SJSA1 (cell line): Measurements from ENCODE around the gene PRR13. TPM values are rescaled to one million over a fixed set of nuclear protein-coding genes. Genes with fewer than 3 reads are reported as not detected.

Experiments
- DNase-seq, 2 experiments: peaks; one replicate each; pipeline ENCODE4 v3.0.0-alpha.2; 2015 to 2020; ENCODE audit warnings: low spot score in 2 of 2, low read depth in 1 of 2
- H3K27ac ChIP-seq: fragments of 250-450 bp; sonication (Bioruptor Pico); 2 replicates; pipeline ENCODE4 v1.5.1; 2020; ENCODE audit warnings: mild to moderate bottlenecking, moderate library complexity
- H3K27me3 ChIP-seq: fragments of 250-450 bp; sonication (Bioruptor Pico); replicated peaks from 2 replicates; pipeline ENCODE4 v1.5.1; 2020; ENCODE audit warnings: mild to moderate bottlenecking, moderate library complexity
- H3K36me3 ChIP-seq: fragments of 250-450 bp; sonication (Bioruptor Pico); 2 replicates; pipeline ENCODE4 v1.5.1; 2020; ENCODE audit warnings: mild to moderate bottlenecking
- H3K4me1 ChIP-seq: fragments of 250-450 bp; sonication (Bioruptor Pico); replicated peaks from 2 replicates; pipeline ENCODE4 v1.6.1; 2021; ENCODE audit warnings: mild to moderate bottlenecking
- H3K4me3 ChIP-seq: fragments of 250-450 bp; sonication (Bioruptor Pico); 2 replicates; pipeline ENCODE4 v1.5.1; 2020; ENCODE audit warnings: mild to moderate bottlenecking
- H3K9me3 ChIP-seq: fragments of 250-450 bp; sonication (Bioruptor Pico); replicated peaks from 2 replicates; pipeline ENCODE4 v1.5.1; 2020; ENCODE audit warnings: mild to moderate bottlenecking
- total RNA-seq: library from RNA; depleted of rRNA; stranded (reverse); fragments of >200 nt; shearing (Covaris generic); gene quantifications from 2 replicates; pipeline ENCODE4 v1.2.3, GENCODE V29; 2014; rRNA removed

PRR13 gene
- total RNA-seq, 1 experiment from 2014 or later, result 44.7 TPM

GRCh38 chr12:53483979-53484377 lies 42.4 kb downstream of the PRR13 start:
- no peak overlapping the region for H3K4me3 ChIP-seq
- no peak overlapping the region for H3K27ac ChIP-seq
- H3K27me3 ChIP-seq, result no peaks in the 10 kb centered on the region
- peaks cover 9% of the 10 kb centered on the region; the same call in 1 of the 2 replicates for H3K4me1 ChIP-seq
- peaks cover 73% of the 10 kb centered on the region for H3K36me3 ChIP-seq
- H3K9me3 ChIP-seq, result no peaks in the 10 kb centered on the region
- DNase-seq, result no peak

DNA sequence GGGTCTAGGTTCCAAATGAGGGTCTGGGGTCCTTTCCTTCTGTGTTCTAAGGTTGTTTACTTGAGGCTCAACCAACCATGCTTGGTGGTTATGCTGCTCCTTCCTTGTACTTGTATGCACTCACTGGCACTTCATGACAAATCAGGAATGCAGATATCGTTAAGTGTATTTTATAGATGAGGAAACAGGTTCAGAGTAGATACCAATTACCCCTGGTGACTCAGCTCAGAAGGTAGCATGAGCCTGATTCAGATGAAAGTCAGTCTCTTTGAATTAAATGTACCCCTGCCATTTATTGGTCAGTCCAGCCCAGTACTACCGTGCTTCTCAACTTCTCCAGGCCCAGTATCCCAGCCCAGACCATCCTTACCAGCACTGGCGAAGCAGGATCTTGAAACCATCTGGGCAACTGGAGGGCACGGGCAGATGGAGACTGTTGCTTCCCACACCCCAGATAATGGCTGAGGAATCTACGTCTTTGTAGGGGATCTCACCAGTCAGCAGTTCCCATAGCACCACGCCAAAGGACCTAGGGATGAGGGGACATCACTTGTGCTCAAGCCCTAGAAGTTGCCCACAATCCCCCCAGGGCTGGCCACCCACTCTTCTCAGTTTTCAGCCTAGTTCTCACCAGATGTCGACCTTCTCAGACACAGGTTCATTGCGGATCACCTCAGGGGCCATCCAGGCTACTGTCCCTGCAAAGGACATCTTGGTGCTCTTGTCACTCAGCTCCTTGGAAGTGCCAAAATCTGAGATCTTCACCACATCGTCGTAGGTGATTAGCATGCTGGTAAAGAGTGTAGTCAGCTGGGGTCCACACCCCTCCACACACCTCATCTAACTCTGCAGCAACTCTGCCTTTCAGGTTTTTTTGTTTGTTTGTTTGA lies 43.4 kb downstream of the PRR13 start:
- no peaks in the 10 kb centered on the region for H3K9me3 ChIP-seq
- H3K36me3 ChIP-seq, result peaks cover 66% of the 10 kb centered on the region
- no peaks in the 10 kb centered on the region for H3K27me3 ChIP-seq
- H3K4me3 ChIP-seq, result no peak overlapping the region
- peaks cover 9% of the 10 kb centered on the region; the same call in 1 of the 2 replicates for H3K4me1 ChIP-seq
- H3K27ac ChIP-seq, result no peak overlapping the region
- no peak for DNase-seq

GRCh38 chr12:53485955-53486735 lies 44.6 kb downstream of the PRR13 start:
- DNase-seq, result no peak
- Histone ChIP-seq H3K4me3 (no peak overlapping the region), H3K9me3 (no peaks in the 10 kb centered on the region), H3K27ac (no peak overlapping the region), H3K4me1 (0 out of 2 replicates have a peak, but pooled peaks cover 5% of the 10 kb centered on the region), H3K36me3 (peaks cover 58% of the 10 kb centered on the region), H3K27me3 (no peaks in the 10 kb centered on the region)

GRCh38 chr12:53486736-53487487 lies 45.4 kb downstream of the PRR13 start:
- H3K27me3 ChIP-seq, result no peaks in the 10 kb centered on the region
- no peak overlapping the region for H3K4me3 ChIP-seq
- no peaks in the 10 kb centered on the region for H3K9me3 ChIP-seq
- H3K27ac ChIP-seq, result no peak overlapping the region
- peaks cover 50% of the 10 kb centered on the region for H3K36me3 ChIP-seq
- no peaks in the 10 kb centered on the region for H3K4me1 ChIP-seq
- no peak for DNase-seq

DNA sequence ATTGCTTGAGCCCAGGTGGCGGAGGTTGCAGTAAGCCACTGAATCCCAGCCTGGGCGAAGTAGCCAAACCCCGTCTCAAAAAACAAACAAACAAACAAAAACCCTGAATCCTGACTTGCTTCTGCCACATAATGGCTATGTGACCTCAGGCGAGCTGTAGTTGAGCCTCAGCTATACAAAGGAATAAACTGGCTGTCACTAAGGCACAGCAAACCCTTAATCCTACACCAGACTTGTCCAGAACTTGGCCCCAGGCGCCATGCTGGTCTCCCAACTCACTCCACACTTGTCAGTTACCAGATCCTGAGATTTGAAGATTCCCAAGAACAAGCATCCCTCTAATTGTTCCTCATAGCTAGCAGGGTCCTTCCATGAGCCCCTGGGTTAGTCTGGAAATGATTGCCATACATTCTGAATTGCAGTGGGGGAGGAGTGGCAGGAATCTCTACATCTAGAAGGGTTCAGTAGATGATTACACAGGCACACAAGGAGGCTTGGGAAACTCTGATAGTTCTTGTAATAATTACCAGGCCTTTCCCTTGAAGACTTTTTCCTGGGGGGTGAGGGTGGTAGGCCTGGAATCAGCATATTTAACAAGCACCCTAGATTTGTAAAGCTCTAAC lies 47.8 kb downstream of the PRR13 start:
- Histone ChIP-seq H3K4me3 (no peak overlapping the region), H3K36me3 (peaks cover 25% of the 10 kb centered on the region), H3K27ac (no peak overlapping the region), H3K9me3 (no peaks in the 10 kb centered on the region), H3K4me1 (peaks cover 9% of the 10 kb centered on the region), H3K27me3 (no peaks in the 10 kb centered on the region)
- DNase-seq, result no peak

DNA sequence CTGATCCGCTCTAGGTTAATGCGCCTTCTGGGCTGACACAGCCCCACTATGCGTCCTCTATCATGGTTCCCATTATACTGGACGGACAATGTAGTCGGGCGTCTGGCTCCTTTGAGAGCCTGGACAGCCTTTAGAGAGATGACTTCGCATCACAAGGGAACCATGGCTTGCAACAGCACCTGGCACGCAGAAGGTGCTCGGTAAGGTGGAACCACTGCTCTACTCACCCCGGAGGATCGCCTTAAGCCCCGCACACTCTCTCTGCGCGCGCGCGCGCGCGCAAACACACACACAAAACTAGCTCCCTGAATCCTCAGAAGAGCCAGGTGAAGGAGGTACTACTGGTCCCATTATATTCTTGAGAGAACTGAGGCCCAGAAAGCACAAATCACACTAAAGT lies 50.7 kb downstream of the PRR13 start:
- DNase-seq, result no peak
- H3K27me3 ChIP-seq, result no peaks in the 10 kb centered on the region
- H3K4me1 ChIP-seq, result peaks cover 9% of the 10 kb centered on the region
- H3K36me3 ChIP-seq, result peaks cover 3% of the 10 kb centered on the region; the same call in 1 of the 2 replicates
- no peak overlapping the region for H3K27ac ChIP-seq
- peak overlapping the region; percentile 36; the same call in 1 of the 2 replicates for H3K4me3 ChIP-seq
- no peaks in the 10 kb centered on the region for H3K9me3 ChIP-seq

DNA sequence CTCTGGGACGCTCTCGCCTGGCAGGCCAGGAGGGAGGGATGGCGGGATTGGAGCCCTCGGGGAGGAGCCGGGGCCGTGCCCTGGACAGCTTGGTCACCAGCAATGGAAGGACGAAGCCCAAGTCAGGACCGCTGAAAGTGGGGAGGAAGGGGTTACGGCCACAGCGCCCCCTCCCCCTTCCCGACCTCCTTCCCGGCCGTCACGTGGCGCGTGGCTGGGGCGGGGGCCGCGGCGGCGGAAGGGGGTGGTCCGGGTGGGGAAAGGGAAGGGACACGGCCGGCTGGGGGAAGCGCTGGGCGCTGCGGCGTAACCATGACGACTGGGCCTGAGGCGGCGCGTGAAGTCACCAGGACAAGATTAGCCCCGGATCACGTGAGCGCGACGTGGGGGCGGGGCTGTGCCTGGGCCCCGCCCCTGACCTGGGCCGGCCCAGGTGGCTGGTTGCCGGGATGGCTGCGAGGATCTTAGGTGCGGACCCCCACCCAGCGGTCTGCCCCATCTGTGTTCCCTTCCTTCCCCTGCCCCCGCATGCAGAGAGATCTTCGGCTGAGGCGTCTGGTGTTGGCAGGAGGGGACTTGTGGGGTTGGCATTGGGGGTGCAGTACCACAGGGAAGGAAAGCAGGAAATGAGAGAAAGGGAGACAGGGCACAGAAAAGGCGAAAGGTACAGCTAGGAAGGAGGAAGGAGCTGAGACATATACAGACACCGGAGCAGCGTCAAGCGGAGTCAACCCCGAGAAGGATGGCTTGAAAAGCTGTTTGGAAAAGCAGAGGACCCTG lies 51.5 kb downstream of the PRR13 start:
- H3K9me3 ChIP-seq, result no peaks in the 10 kb centered on the region
- peak overlapping the region; percentile 36 for H3K4me3 ChIP-seq
- peaks cover 9% of the 10 kb centered on the region for H3K4me1 ChIP-seq
- H3K27me3 ChIP-seq, result no peaks in the 10 kb centered on the region
- DNase-seq, result peak; percentile 56 to 90
- H3K27ac ChIP-seq, result peak overlapping the region; percentile 61; the same call in 1 of the 2 replicates
- no peaks in the 10 kb centered on the region for H3K36me3 ChIP-seq

GRCh38 chr12:53493610-53494391 lies 52.3 kb downstream of the PRR13 start:
- no peaks in the 10 kb centered on the region for H3K9me3 ChIP-seq
- peaks cover 9% of the 10 kb centered on the region for H3K4me1 ChIP-seq
- DNase-seq, result no peak
- no peaks in the 10 kb centered on the region for H3K27me3 ChIP-seq
- no peak overlapping the region for H3K4me3 ChIP-seq
- no peaks in the 10 kb centered on the region for H3K36me3 ChIP-seq
- no peak overlapping the region for H3K27ac ChIP-seq

Other genes with a start within 250 kb of the PRR13 start
- 0.45 TPM in 1 of 2 replicates, not detected in the other for gene ITGB7, start 234.5 kb upstream of the PRR13 start, total RNA-seq
- gene RARG, start 209.5 kb upstream of the PRR13 start, total RNA-seq, result 13.5 and 13.6 TPM in 2 replicates
- 20.2 and 28.0 TPM in 2 replicates for gene ESPL1, start 173.4 kb upstream of the PRR13 start, total RNA-seq
- gene PFDN5, start 146.2 kb upstream of the PRR13 start, total RNA-seq, result 450 and 523 TPM in 2 replicates
- gene MYG1, start 142.0 kb upstream of the PRR13 start, total RNA-seq, result 40.6 and 45.1 TPM in 2 replicates
- gene AAAS, start 120.1 kb upstream of the PRR13 start, total RNA-seq, result 51.8 and 52.0 TPM in 2 replicates
- gene SP7, start 105.4 kb upstream of the PRR13 start, total RNA-seq, result not detected in 2 replicates
- gene SP1, start 61.6 kb upstream of the PRR13 start, total RNA-seq, result 19.8 and 33.9 TPM in 2 replicates
- not detected in 2 replicates for gene AMHR2, start 17.9 kb upstream of the PRR13 start, total RNA-seq
- 153 and 157 TPM in 2 replicates for gene PCBP2, start 10.4 kb downstream of the PRR13 start, total RNA-seq
- gene MAP3K12, start 57.7 kb downstream of the PRR13 start, total RNA-seq, result 6.7 and 8.6 TPM in 2 replicates
- gene TARBP2, start 59.5 kb downstream of the PRR13 start, total RNA-seq, result 38.3 and 39.0 TPM in 2 replicates
- gene NPFF, start 65.8 kb downstream of the PRR13 start, total RNA-seq, result not detected in 2 replicates
- 8.3 and 33.6 TPM in 2 replicates for gene ATF7, start 184.6 kb downstream of the PRR13 start, total RNA-seq
- 273 and 358 TPM in 2 replicates for gene ATP5MC2, start 234.3 kb downstream of the PRR13 start, total RNA-seq